Lower leg skin (tissue), 4 donors: ENCODE results near the gene AMBP. TPM values are rescaled to one million over a fixed set of nuclear protein-coding genes. Genes with fewer than 3 reads are reported as not detected.

Experiments
- DNase-seq, 2 donors: peaks; one replicate each; pipeline ENCODE4 v3.0.0-alpha.2; 2019; ENCODE audit warnings: low spot score in 2 of 2
- H3K4me3 ChIP-seq: fragments of 200-600 bp; sonication (generic); 2 replicates; pipeline ENCODE4 v1.5.1; 2017; ENCODE audit warnings: mild to moderate bottlenecking, low read depth; ENCODE audit not compliant: poor library complexity, severe bottlenecking
- CTCF ChIP-seq, 3 donors: fragments of 450-650 bp; IDR thresholded peaks; one replicate each; pipeline ENCODE4 v1.5.1; 2016; ENCODE audit warnings: antibody characterized with exemption in 3 of 3, mild to moderate bottlenecking in 3 of 3, moderate library complexity in 2 of 3
- POLR2A ChIP-seq, 2 donors: fragments of 450-650 bp; IDR thresholded peaks; one replicate each; pipeline ENCODE4 v1.6.1; 2016 to 2017; ENCODE audit warnings: antibody characterized with exemption in 2 of 2, mild to moderate bottlenecking in 1 of 2, moderate library complexity in 1 of 2
- WGBS, 2 donors: methylation state at CpG; one replicate each; pipeline ENCODE4 v1.1.5; 2018; 5-methylcytosine and 5-hydroxymethylcytosine counted together
- intact Hi-C: fragments of 100-400 bp; cut with DNase I; formaldehyde crosslinking; loops from one replicate; pipeline ENCODE4 v1.15.0; 2023; ENCODE audit warnings: low total_unique reads
- total RNA-seq, 4 donors: library from RNA; depleted of rRNA; stranded (reverse); fragments of >200 nt; gene quantifications; one replicate each; pipeline ENCODE4 v1.1.0, GENCODE V29; 2016

AMBP gene
- total RNA-seq, 4 donors from 2014 or later = not detected

GRCh38 chr9:114060070-114060469 lies 18.0 kb downstream of the AMBP start:
- TF ChIP-seq CTCF (IDR thresholded peaks at IDR 0.05) = no peak
- no peak for TF ChIP-seq POLR2A (IDR thresholded peaks at IDR 0.05)
- H3K4me3 ChIP-seq = no peak overlapping the region
- intact Hi-C loops = no loop called here
- peak in 1 of 2 donors; percentile 31 for DNase-seq
- 93 to 99% methylated on average over 8 of the region's 8 CpGs for WGBS, 2 donors

- WGBS, 2 donors = 70 to 88% methylated on average over 8 of the region's 8 CpGs
- TF ChIP-seq CTCF (IDR thresholded peaks at IDR 0.05) = no peak
- no peak for TF ChIP-seq POLR2A (IDR thresholded peaks at IDR 0.05)
- H3K4me3 ChIP-seq = no peak overlapping the region
- intact Hi-C loops = no loop called here
- peak in 1 of 2 donors; percentile 78 for DNase-seq
These were observed 18.9 kb downstream of the AMBP start for GRCh38 chr9:114059047-114059803.

GRCh38 chr9:114058688-114059046 lies 19.4 kb downstream of the AMBP start:
- intact Hi-C loops = no loop called here
- WGBS, 2 donors = 83 to 86% methylated on average over 4 of the region's 4 CpGs
- peak in 1 of 2 donors; percentile 65 for DNase-seq
- H3K4me3 ChIP-seq = no peak overlapping the region
- TF ChIP-seq POLR2A (IDR thresholded peaks at IDR 0.05) = no peak
- no peak for TF ChIP-seq CTCF (IDR thresholded peaks at IDR 0.05)

GRCh38 chr9:114057161-114057885 lies 20.8 kb downstream of the AMBP start:
- intact Hi-C loops = no loop called here
- H3K4me3 ChIP-seq = no peak overlapping the region
- peak in 1 of 2 donors; percentile 64 for DNase-seq
- no peak for TF ChIP-seq POLR2A (IDR thresholded peaks at IDR 0.05)
- no peak for TF ChIP-seq CTCF (IDR thresholded peaks at IDR 0.05)
- 76 to 78% methylated on average over 7 of the region's 7 CpGs for WGBS, 2 donors

- H3K4me3 ChIP-seq = no peak overlapping the region
- TF ChIP-seq POLR2A (IDR thresholded peaks at IDR 0.05) = no peak
- no peak for TF ChIP-seq CTCF (IDR thresholded peaks at IDR 0.05)
- 91 to 94% methylated on average over 5 of the region's 5 CpGs for WGBS, 2 donors
- intact Hi-C loops = no loop called here
- peak in 1 of 2 donors; percentile 13 for DNase-seq
These were observed 21.6 kb downstream of the AMBP start for GRCh38 chr9:114056527-114056926.
